Caco-2 (cell line): ENCODE data around the gene HHLA2. TPM values are rescaled to one million over a fixed set of nuclear protein-coding genes. Genes with fewer than 3 reads are reported as not detected.

Source experiments
- BruUV-seq: library from RNA; stranded (reverse); fragments of 400-500 nt; replicated peaks from 2 replicates; lab custom pipeline; 2021; lab: Mats Ljungman, UMichigan
- CTCF ChIA-PET: fragments of 300-600 bp; sonication (Branson Sonifier 250); formaldehyde crosslinking; loops from one replicate; lab custom pipeline; 2022; ENCODE audit warnings: antibody characterized with exemption; lab: Charles Lee
- POLR2A ChIA-PET: fragments of 300-600 bp; sonication (Branson Sonifier 250); formaldehyde crosslinking; loops from one replicate; lab custom pipeline; 2022; ENCODE audit warnings: antibody characterized with exemption; lab: Charles Lee
- DNase-seq, 2 experiments: peaks; one replicate each; pipeline versions ENCODE4 v3.0.0 to v3.0.0-alpha.2; 2020 to 2022
- H3K27me3 ChIP-seq: replicated peaks from 2 replicates; pipeline ENCODE4 v1.6.0; 2011; ENCODE audit warnings: low read length; ENCODE audit not compliant: control insufficient read depth, insufficient read depth
- H3K36me3 ChIP-seq: 2 replicates; pipeline ENCODE4 v1.5.1; 2011; ENCODE audit warnings: low read length; ENCODE audit not compliant: control insufficient read depth, insufficient read depth
- H3K4me1 ChIP-seq: fragments of 250-450 bp; sonication (Bioruptor Pico); 2 replicates; pipeline ENCODE4 v1.5.1; 2020; ENCODE audit warnings: mild to moderate bottlenecking
- H3K4me3 ChIP-seq: 2 replicates; pipeline ENCODE4 v1.5.1; 2011; ENCODE audit warnings: low read depth, mild to moderate bottlenecking, control low read depth, low read length
- H3K9me3 ChIP-seq: fragments of 250-450 bp; sonication (Bioruptor Pico); 2 replicates; pipeline ENCODE4 v1.5.1; 2020; ENCODE audit warnings: mild to moderate bottlenecking, moderate library complexity
- H3K27ac Mint-ChIP-seq: one replicate; pipeline ENCODE4 v1.8.0; 2022; ENCODE audit warnings: mixed read lengths; ENCODE audit not compliant: unreplicated experiment
- H3K27me3 Mint-ChIP-seq: one replicate; pipeline ENCODE4 v1.8.0; 2022; ENCODE audit warnings: mixed read lengths; ENCODE audit not compliant: insufficient read depth, unreplicated experiment
- H3K36me3 Mint-ChIP-seq: one replicate; pipeline ENCODE4 v1.8.0; 2022; ENCODE audit warnings: mild to moderate bottlenecking, mixed read lengths; ENCODE audit not compliant: insufficient read depth, unreplicated experiment
- H3K4me1 Mint-ChIP-seq: one replicate; pipeline ENCODE4 v1.8.0; 2022; ENCODE audit warnings: low read depth, mixed read lengths; ENCODE audit not compliant: unreplicated experiment
- H3K4me3 Mint-ChIP-seq: one replicate; pipeline ENCODE4 v1.8.0; 2022; ENCODE audit warnings: mild to moderate bottlenecking, moderate library complexity, mixed read lengths; ENCODE audit not compliant: unreplicated experiment
- H3K9me3 Mint-ChIP-seq: one replicate; pipeline ENCODE4 v1.8.0; 2022; ENCODE audit warnings: mixed read lengths; ENCODE audit not compliant: unreplicated experiment
- CTCF ChIP-seq, 2 experiments: fragments of 200-600 bp in 1 of 2; IDR thresholded peaks; 1 replicate in 1 of 2; 2 replicates in 1 of 2; pipeline versions ENCODE4 v1.5.1 to v1.8.0; 2011 to 2022; ENCODE audit warnings: antibody characterized with exemption in 1 of 2, control low read depth in 1 of 2, inconsistent platforms in 1 of 2, low read depth in 1 of 2, low read length in 1 of 2, mild to moderate bottlenecking in 1 of 2, moderate library complexity in 1 of 2; ENCODE audit not compliant: insufficient read depth in 1 of 2, severe bottlenecking in 1 of 2, unreplicated experiment in 1 of 2
- intact Hi-C: fragments of 100-400 bp; cut with micrococcal nuclease; formaldehyde crosslinking; loops from one replicate; pipeline ENCODE4 v1.10.0; 2022; ENCODE audit not compliant: unreplicated experiment
- total RNA-seq: library from RNA; stranded (reverse); gene quantifications from 2 replicates; pipeline ENCODE4 v1.2.3, GENCODE V29; 2022

HHLA2 gene
- total RNA-seq, 1 experiment from 2014 or later = 0.50 TPM

- intact Hi-C loops = no loop called here
- Histone ChIP-seq H3K4me1 (no peaks in the 10 kb centered on the region; the same call in 1 of the 2 replicates), H3K36me3 (no peaks in the 10 kb centered on the region), H3K27me3 (no peaks in the 10 kb centered on the region), H3K4me3 (no peak overlapping the region), H3K9me3 (no peaks in the 10 kb centered on the region)
- TF ChIP-seq CTCF (IDR thresholded peaks at IDR 0.05; ENCODE audit: insufficient read depth in 1 of 2, low read depth in 1 of 2, low read length in 1 of 2, severe bottlenecking in 1 of 2, unreplicated experiment in 1 of 2) = no peak
- Mint-ChIP-seq H3K36me3 (no peaks in the 10 kb centered on the region), H3K4me1 (no peaks in the 10 kb centered on the region), H3K27ac (no peak overlapping the region), H3K4me3 (no peak overlapping the region), H3K9me3 (no peaks in the 10 kb centered on the region), H3K27me3 (no peaks in the 10 kb centered on the region)
- POLR2A ChIA-PET = no interaction called here
- no TSS peak for BruUV-seq
- no peak for DNase-seq
- CTCF ChIA-PET = no interaction called here
Observed at GRCh38 chr3:108343491-108343890, 47.1 kb downstream of the HHLA2 start.

- H3K36me3 ChIP-seq = no peaks in the 10 kb centered on the region
- CTCF ChIA-PET = no interaction called here
- H3K4me1 ChIP-seq = no peaks in the 10 kb centered on the region
- H3K9me3 ChIP-seq = no peaks in the 10 kb centered on the region
- H3K9me3 Mint-ChIP-seq = no peaks in the 10 kb centered on the region
- DNase-seq = no peak
- POLR2A ChIA-PET = no interaction called here
- intact Hi-C loops = no loop called here
- H3K4me1 Mint-ChIP-seq = no peaks in the 10 kb centered on the region
- H3K36me3 Mint-ChIP-seq = no peaks in the 10 kb centered on the region
- H3K27me3 ChIP-seq = no peaks in the 10 kb centered on the region
- no peaks in the 10 kb centered on the region for H3K27me3 Mint-ChIP-seq
- BruUV-seq = no TSS peak
- TF ChIP-seq CTCF (IDR thresholded peaks at IDR 0.05; ENCODE audit: insufficient read depth in 1 of 2, low read depth in 1 of 2, low read length in 1 of 2, severe bottlenecking in 1 of 2, unreplicated experiment in 1 of 2) = no peak
- H3K27ac Mint-ChIP-seq = no peak overlapping the region
- no peak overlapping the region for H3K4me3 Mint-ChIP-seq
- H3K4me3 ChIP-seq = no peak overlapping the region
Observed at GRCh38 chr3:108345492-108346205, 49.3 kb downstream of the HHLA2 start.

- POLR2A ChIA-PET = no interaction called here
- H3K9me3 ChIP-seq = no peaks in the 10 kb centered on the region
- no TSS peak for BruUV-seq
- H3K36me3 ChIP-seq = no peaks in the 10 kb centered on the region
- Mint-ChIP-seq H3K36me3 (no peaks in the 10 kb centered on the region), H3K4me3 (no peak overlapping the region), H3K4me1 (no peaks in the 10 kb centered on the region), H3K27me3 (no peaks in the 10 kb centered on the region), H3K9me3 (no peaks in the 10 kb centered on the region), H3K27ac (no peak overlapping the region)
- intact Hi-C loops = no loop called here
- no peaks in the 10 kb centered on the region for H3K27me3 ChIP-seq
- no peaks in the 10 kb centered on the region for H3K4me1 ChIP-seq
- no peak for TF ChIP-seq CTCF (IDR thresholded peaks at IDR 0.05; ENCODE audit: insufficient read depth in 1 of 2, low read depth in 1 of 2, low read length in 1 of 2, severe bottlenecking in 1 of 2, unreplicated experiment in 1 of 2)
- no peak for DNase-seq
- H3K4me3 ChIP-seq = no peak overlapping the region
- CTCF ChIA-PET = no interaction called here
Observed at GRCh38 chr3:108346301-108347227, 50.2 kb downstream of the HHLA2 start.
